K562 (cell line): ENCODE results near the gene CCDC87. TPM values are rescaled to one million over a fixed set of nuclear protein-coding genes. Genes with fewer than 3 reads are reported as not detected.

Source experiments
- E2F1 ChIP-seq: sonication (generic); formaldehyde crosslinking; IDR thresholded peaks from 2 replicates; pipeline ENCODE4 v1.8.1; 2023; ENCODE audit warnings: mild to moderate bottlenecking, missing genetic modification reagents, moderate library complexity
- ELK1 ChIP-seq: sonication (generic); formaldehyde crosslinking; IDR thresholded peaks from 2 replicates; pipeline ENCODE4 v1.8.1; 2022; ENCODE audit warnings: missing genetic modification reagents
- FOS ChIP-seq: IDR thresholded peaks from 3 replicates; pipeline ENCODE4 v1.6.1; 2011; ENCODE audit not compliant: insufficient read length; ENCODE audit errors: extremely low read depth
- KLF6 ChIP-seq: fragments of 250-450 bp; sonication (Bioruptor Pico); IDR thresholded peaks from 2 replicates; pipeline ENCODE4 v1.4.0; 2020; ENCODE audit warnings: mild to moderate bottlenecking, moderate library complexity, borderline replicate concordance
- OTX1 ChIP-seq: fragments of 450-650 bp; formaldehyde crosslinking; IDR thresholded peaks from 2 replicates; pipeline ENCODE4 v1.4.0; 2022; ENCODE audit warnings: mild to moderate bottlenecking
- PTTG1 ChIP-seq: fragments of 450-650 bp; IDR thresholded peaks from 2 replicates; pipeline ENCODE4 v1.6.1; 2016; ENCODE audit warnings: low read depth, mild to moderate bottlenecking, missing genetic modification characterization, missing compliant biosample characterization
- RAD21 ChIP-seq, 2 experiments: fragments of 250-450 bp in 1 of 2; fragments of 450-650 bp in 1 of 2; sonication (Bioruptor Pico) in 1 of 2; formaldehyde crosslinking in 1 of 2; IDR thresholded peaks in 1 of 2; conservative IDR thresholded peaks in 1 of 2; 2 replicates each; pipeline versions ENCODE4 v1.4.0 to v1.8.0; 2020 to 2022; ENCODE audit warnings: mild to moderate bottlenecking in 2 of 2, moderate library complexity in 1 of 2
- RFX7 ChIP-seq: fragments of 250-450 bp; sonication (Bioruptor Pico); IDR thresholded peaks from 2 replicates; pipeline ENCODE4 v1.5.1; 2021; ENCODE audit warnings: mild to moderate bottlenecking
- RREB1 ChIP-seq: fragments of 250-450 bp; sonication (Bioruptor Pico); IDR thresholded peaks from 2 replicates; pipeline ENCODE4 v1.4.0; 2020
- TCF15 ChIP-seq: fragments of 250-450 bp; sonication (Bioruptor Pico); IDR thresholded peaks from 2 replicates; pipeline ENCODE4 v1.8.0; 2022; ENCODE audit warnings: moderate library complexity, mild to moderate bottlenecking, inconsistent platforms
- ZBTB26 ChIP-seq: fragments of 450-650 bp; formaldehyde crosslinking; IDR thresholded peaks from 2 replicates; pipeline ENCODE4 v1.4.0; 2022; ENCODE audit warnings: missing genetic modification characterization
- ZFP91 ChIP-seq: sonication (generic); formaldehyde crosslinking; IDR thresholded peaks from 2 replicates; pipeline ENCODE4 v1.8.0; 2022; ENCODE audit warnings: mild to moderate bottlenecking, missing genetic modification reagents
- ZNF239 ChIP-seq: fragments of 250-450 bp; sonication (Bioruptor Pico); IDR thresholded peaks from 2 replicates; pipeline ENCODE4 v1.4.0; 2020; ENCODE audit warnings: mild to moderate bottlenecking
- ZNF398 ChIP-seq: fragments of 250-450 bp; sonication (Bioruptor Pico); IDR thresholded peaks from 2 replicates; pipeline ENCODE4 v1.8.0; 2021; ENCODE audit warnings: moderate library complexity, mild to moderate bottlenecking, inconsistent platforms
- polyA plus RNA-seq, 8 experiments: library from polyadenylated mRNA; depleted of rRNA in 4 of 8; stranded (reverse) in 5 of 8; unstranded in 3 of 8; fragments of >200 nt; fragmentation: Nextera tagmentation in 2 of 8; fragmentation: Illumina TruSeq in 1 of 8; extraction: Ambion mirVana in 2 of 8; extraction: Trizol in 1 of 8; gene quantifications; 2 replicates each; pipeline versions ENCODE4 v1.2.1 to v1.2.3, GENCODE V29; 2011 to 2014; ENCODE audit warnings: inconsistent platforms in 1 of 8, missing spikeins in 1 of 8
- total RNA-seq, 7 experiments: library from RNA; depleted of rRNA in 6 of 7; stranded (reverse); fragments of >200 nt in 6 of 7; fragmentation: Illumina TruSeq in 2 of 7; extraction: Trizol in 2 of 7; gene quantifications; 2 replicates each; pipeline versions ENCODE4 v1.2.1 to v1.2.3, GENCODE V29; 2011 to 2021; ENCODE audit warnings: low replicate concordance in 1 of 7

CCDC87 gene
- total and polyA plus RNA-seq, 9 of the 15 experiments (the other 6 are each of a cell fraction or from before 2014, with no cell fraction given): 0.03 to 0.44 (median 0.15) TPM; not detected in 1

GRCh38 chr11:66593303-66593635 is 406 bp upstream of the CCDC87 start (continued):
- TF ChIP-seq ZFP91 (CRISPR knock-in tag) (0 out of 2 replicates have a peak, but pooled peaks have one; percentile 29), RREB1 (no peak), OTX1 (CRISPR knock-in tag) (0 out of 2 replicates have a peak, but pooled peaks have one; percentile 79), ZNF239 (no peak), RFX7 (CRISPR knock-in tag) (no peak), TCF15 (CRISPR knock-in tag) (peak; percentile 57; the same call in 1 of the 2 replicates), KLF6 (CRISPR knock-in tag) (no peak), ZNF398 (CRISPR knock-in tag) (no peak), PTTG1 (tag) (no peak), ELK1 (CRISPR knock-in tag) (no peak), FOS (no peak), RAD21 (CRISPR knock-in tag; conservative IDR thresholded peaks at IDR 0.05 in 1 of 2, IDR thresholded peaks at IDR 0.05 in 1 of 2) (no peak), E2F1 (CRISPR knock-in tag) (no peak), ZBTB26 (0 out of 2 replicates have a peak, but pooled peaks have one; percentile 61)
